IMR-90 (cell line): ENCODE data around the gene TNN. TPM values are rescaled to one million over a fixed set of nuclear protein-coding genes. Genes with fewer than 3 reads are reported as not detected.

Source experiments
- ATAC-seq: fragments of 200-7000 bp; cut with Tn5 transposase; 2 replicates; pipeline ENCODE4 v1.9.1; 2020; ENCODE audit warnings: low read depth, mild to moderate bottlenecking, moderate library complexity
- BruUV-seq: library from RNA; stranded (reverse); fragments of 400-500 nt; replicated peaks from 2 replicates; lab custom pipeline; 2021; lab: Mats Ljungman, UMichigan
- CTCF ChIA-PET: fragments of 300-600 bp; formaldehyde crosslinking; extraction: SDS; loops from one replicate; lab custom pipeline; 2021; ENCODE audit warnings: antibody characterized with exemption; lab: Yijun Ruan, JAX
- POLR2A ChIA-PET: fragments of 300-600 bp; sonication (Branson Sonifier 250); formaldehyde crosslinking; loops from one replicate; lab custom pipeline; 2022; ENCODE audit warnings: antibody characterized with exemption; ENCODE audit not compliant: unreplicated experiment; lab: Charles Lee
- DNase-seq: peaks from one replicate; pipeline ENCODE4 v3.0.0; 2013
- H2AFZ ChIP-seq: replicated peaks from 2 replicates; pipeline ENCODE3; 2013; ENCODE audit warnings: low read length, mild to moderate bottlenecking; ENCODE audit not compliant: poor library complexity
- H2AK5ac ChIP-seq: 2 replicates; pipeline ENCODE4 v1.6.1; 2013; ENCODE audit warnings: low read depth, low read length, inconsistent platforms
- H2AK9ac ChIP-seq: replicated peaks from 2 replicates; pipeline ENCODE3; 2013; ENCODE audit warnings: mild to moderate bottlenecking, low read depth, low read length, moderate library complexity; ENCODE audit not compliant: poor library complexity
- H2BK120ac ChIP-seq: 2 replicates; pipeline ENCODE4 v1.6.1; 2013; ENCODE audit warnings: low read depth, low read length, inconsistent platforms
- H2BK15ac ChIP-seq: 3 replicates; pipeline ENCODE4 v1.6.1; 2013; ENCODE audit warnings: low read depth, low read length, inconsistent platforms
- H2BK20ac ChIP-seq: 2 replicates; pipeline ENCODE4 v1.6.1; 2013; ENCODE audit warnings: low read depth, mild to moderate bottlenecking, inconsistent platforms, low read length, moderate library complexity
- H2BK5ac ChIP-seq: 2 replicates; pipeline ENCODE4 v1.6.1; 2013; ENCODE audit warnings: mild to moderate bottlenecking, low read depth, low read length, inconsistent platforms; ENCODE audit not compliant: poor library complexity, severe bottlenecking
- H3K14ac ChIP-seq: replicated peaks from 2 replicates; pipeline ENCODE4 v1.6.1; 2013; ENCODE audit warnings: low read depth, low read length, inconsistent platforms
- H3K18ac ChIP-seq: 2 replicates; pipeline ENCODE4 v1.6.1; 2013; ENCODE audit warnings: low read depth, low read length, control low read depth
- H3K23ac ChIP-seq: 2 replicates; pipeline ENCODE4 v1.6.1; 2013; ENCODE audit warnings: low read depth, low read length, inconsistent platforms
- H3K27ac ChIP-seq: 2 replicates; pipeline ENCODE4 v1.5.1; 2013; ENCODE audit warnings: mild to moderate bottlenecking, control low read depth, low read length; ENCODE audit not compliant: insufficient read depth
- H3K27me3 ChIP-seq: 2 replicates; pipeline ENCODE4 v1.6.1; 2013; ENCODE audit warnings: low read length; ENCODE audit not compliant: control insufficient read depth, insufficient read depth
- H3K36me3 ChIP-seq: 2 replicates; pipeline ENCODE4 v1.6.1; 2013; ENCODE audit warnings: low read length, mixed read lengths; ENCODE audit not compliant: control insufficient read depth, insufficient read depth
- H3K4ac ChIP-seq: 2 replicates; pipeline ENCODE4 v1.6.1; 2013; ENCODE audit warnings: low read depth, low read length, inconsistent platforms
- H3K4me1 ChIP-seq: 2 replicates; pipeline ENCODE4 v1.6.1; 2013; ENCODE audit warnings: low read length, mixed read lengths; ENCODE audit not compliant: control insufficient read depth, insufficient read depth
- H3K4me2 ChIP-seq: 2 replicates; pipeline ENCODE4 v1.6.1; 2013; ENCODE audit warnings: low read depth, mild to moderate bottlenecking, control low read depth, low read length, moderate library complexity
- H3K4me3 ChIP-seq: 2 replicates; pipeline ENCODE4 v1.5.1; 2013; ENCODE audit warnings: low read depth, mild to moderate bottlenecking, control low read depth, low read length, moderate library complexity; ENCODE audit not compliant: insufficient read depth
- H3K56ac ChIP-seq: 2 replicates; pipeline ENCODE4 v1.6.1; 2013; ENCODE audit warnings: low read length, inconsistent platforms; ENCODE audit not compliant: insufficient read depth; ENCODE audit errors: extremely low read depth
- H3K79me1 ChIP-seq, 2 experiments: 2 replicates each; pipeline ENCODE4 v1.6.1; 2013; ENCODE audit warnings: low read length in 2 of 2, inconsistent platforms in 1 of 2, low read depth in 1 of 2
- H3K9ac ChIP-seq: 2 replicates; pipeline ENCODE4 v1.6.1; 2013; ENCODE audit warnings: low read depth, low read length, control low read depth
- H3K9me1 ChIP-seq: 2 replicates; pipeline ENCODE4 v1.6.1; 2013; ENCODE audit warnings: low read length, inconsistent platforms; ENCODE audit not compliant: insufficient read depth
- H3K9me3 ChIP-seq: 2 replicates; pipeline ENCODE4 v1.6.1; 2013; ENCODE audit warnings: low read length; ENCODE audit not compliant: control insufficient read depth, insufficient read depth
- H4K20me1 ChIP-seq: 2 replicates; pipeline ENCODE4 v1.6.1; 2013; ENCODE audit warnings: low read length, inconsistent platforms; ENCODE audit not compliant: insufficient read depth
- H4K5ac ChIP-seq: 2 replicates; pipeline ENCODE4 v1.6.1; 2013; ENCODE audit warnings: mild to moderate bottlenecking, low read depth, low read length, control low read depth
- H4K8ac ChIP-seq, 2 experiments: 2 replicates each; pipeline ENCODE4 v1.6.1; 2013; ENCODE audit warnings: low read depth in 2 of 2, low read length in 2 of 2, control low read depth in 1 of 2, inconsistent platforms in 1 of 2
- H4K91ac ChIP-seq: 2 replicates; pipeline ENCODE4 v1.6.1; 2013; ENCODE audit warnings: low read depth, low read length, inconsistent platforms; ENCODE audit not compliant: insufficient read depth
- BHLHE40 ChIP-seq: fragments of 150-350 bp; IDR thresholded peaks from 2 replicates; pipeline ENCODE4 v1.6.1; 2016; ENCODE audit warnings: mild to moderate bottlenecking, low read depth, low read length
- CEBPB ChIP-seq: IDR thresholded peaks from 2 replicates; pipeline ENCODE4 v1.6.1; 2012; ENCODE audit warnings: low read depth, low read length, improper control_type of control experiment
- CHD1 ChIP-seq: IDR thresholded peaks from 2 replicates; pipeline ENCODE4 v1.6.1; 2012; ENCODE audit warnings: low read depth, low read length, improper control_type of control experiment
- FOS ChIP-seq: fragments of 150-350 bp; IDR thresholded peaks from 2 replicates; pipeline ENCODE4 v1.6.1; 2016; ENCODE audit warnings: low read depth, low read length
- MAFK ChIP-seq: IDR thresholded peaks from 2 replicates; pipeline ENCODE4 v1.6.1; 2012; ENCODE audit warnings: low read depth, low read length, improper control_type of control experiment
- MAZ ChIP-seq: IDR thresholded peaks from 2 replicates; pipeline ENCODE4 v1.6.1; 2012; ENCODE audit warnings: low read depth, mild to moderate bottlenecking, low read length, improper control_type of control experiment, moderate library complexity, borderline replicate concordance
- MXI1 ChIP-seq: IDR thresholded peaks from 2 replicates; pipeline ENCODE4 v1.6.1; 2012; ENCODE audit warnings: low read depth, mild to moderate bottlenecking, low read length, moderate library complexity, borderline replicate concordance
- NFE2L2 ChIP-seq: fragments of 150-350 bp; IDR thresholded peaks from 2 replicates; pipeline ENCODE4 v1.6.1; 2016; ENCODE audit warnings: low read depth, mild to moderate bottlenecking, low read length
- POLR2A ChIP-seq: IDR thresholded peaks from 2 replicates; pipeline ENCODE4 v1.6.1; 2012; ENCODE audit warnings: mild to moderate bottlenecking, low read depth, low read length
- RAD21 ChIP-seq: IDR thresholded peaks from 2 replicates; pipeline ENCODE4 v1.6.1; 2012; ENCODE audit warnings: low read length, improper control_type of control experiment
- RCOR1 ChIP-seq: IDR thresholded peaks from 2 replicates; pipeline ENCODE4 v1.6.1; 2012; ENCODE audit warnings: mild to moderate bottlenecking, low read length, improper control_type of control experiment; ENCODE audit not compliant: insufficient replicate concordance
- RFX5 ChIP-seq: IDR thresholded peaks from 2 replicates; pipeline ENCODE4 v1.8.0; 2012; ENCODE audit warnings: low read depth, mild to moderate bottlenecking, low read length, moderate library complexity
- SMC3 ChIP-seq: fragments of 150-350 bp; IDR thresholded peaks from 2 replicates; pipeline ENCODE4 v1.6.1; 2016; ENCODE audit warnings: low read depth, mild to moderate bottlenecking, antibody characterized with exemption, low read length, moderate library complexity
- WGBS, 2 experiments: methylation state at CpG; one replicate each; pipeline versions ENCODE4 v1.1.5 to v1.1.7; 2013; ENCODE audit warnings: missing lambda C conversion rate in 2 of 2; ENCODE audit not compliant: insufficient read length in 1 of 2; ENCODE audit errors: extremely low coverage in 2 of 2; 5-methylcytosine and 5-hydroxymethylcytosine counted together
- dilution Hi-C: fragments of 300-500 bp; cut with HindIII; formaldehyde crosslinking; loops from one replicate; pipeline ENCODE4 v1.14.3; 2018; ENCODE audit warnings: low sequenced_read_pairs; ENCODE audit not compliant: unreplicated experiment
- in situ Hi-C: fragments of 300-500 bp; cut with MboI; formaldehyde crosslinking; loops from 3 replicates; pipeline ENCODE4 v1.14.3; 2019; ENCODE audit warnings: low sequenced_read_pairs, inconsistent platforms, mixed read lengths
- intact Hi-C: fragments of 100-400 bp; cut with micrococcal nuclease; formaldehyde crosslinking; loops from 2 replicates; pipeline ENCODE4 v1.10.0; 2022
- polyA plus RNA-seq, 3 experiments: library from polyadenylated mRNA; depleted of rRNA; stranded (reverse); fragments of >200 nt; gene quantifications; 2 replicates each; pipeline ENCODE4 v1.2.3, GENCODE V29; 2012; ENCODE audit warnings: low replicate concordance in 1 of 3
- total RNA-seq: library from RNA; depleted of rRNA; stranded (reverse); fragments of >200 nt; gene quantifications from 2 replicates; pipeline ENCODE4 v1.2.3, GENCODE V29; 2012
- TF ChIP-seq, protein P1 (sequence below): fragments of 150-350 bp; IDR thresholded peaks from 2 replicates; pipeline ENCODE4 v1.6.1; 2017; ENCODE audit warnings: mild to moderate bottlenecking, antibody characterized with exemption, low read length, low read depth
- TF ChIP-seq, protein P2 (sequence below): conservative IDR thresholded peaks from 2 replicates; pipeline ENCODE4 v1.5.1; 2012; ENCODE audit warnings: mild to moderate bottlenecking, low read depth, low read length, improper control_type of control experiment
- TF ChIP-seq, protein P3 (sequence below): fragments of 150-350 bp; IDR thresholded peaks from 2 replicates; pipeline ENCODE4 v1.6.1; 2016; ENCODE audit warnings: low read depth, mild to moderate bottlenecking, low read length, moderate library complexity, borderline replicate concordance

Gene TNN
- total and polyA plus RNA-seq, 2 of the 4 experiments (the other 2 are of a cell fraction): not detected

DNA sequence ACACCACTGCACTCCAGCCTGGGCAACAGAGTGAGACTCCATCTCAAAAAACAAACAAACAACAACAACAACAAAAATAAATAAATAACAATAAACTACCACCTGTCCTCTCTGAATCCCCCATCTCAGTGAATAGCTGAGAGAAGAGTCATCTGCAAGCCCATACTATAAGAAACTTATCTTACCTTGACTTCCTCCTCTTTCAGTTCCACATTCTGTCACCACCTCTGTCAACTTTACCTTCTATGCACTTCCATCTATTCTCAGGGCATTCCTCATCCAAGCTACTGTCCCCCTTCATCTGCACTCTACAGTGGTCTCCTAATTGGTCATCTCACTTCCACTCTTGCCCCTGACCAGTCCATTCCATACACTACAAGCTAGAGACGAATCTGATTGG is 66.9 kb downstream of the TNN start:
- H4K8ac ChIP-seq: no peak overlapping the region
- no peaks in the 10 kb centered on the region for H3K36me3 ChIP-seq
- H2AK9ac ChIP-seq: no peak overlapping the region
- H3K27me3 ChIP-seq: peaks cover 3% of the 10 kb centered on the region; the same call in 1 of the 2 replicates
- H3K4me1 ChIP-seq: peaks cover 2% of the 10 kb centered on the region; the same call in 1 of the 2 replicates
- dilution Hi-C loops: no loop called here
- H2BK5ac ChIP-seq: no peak overlapping the region
- no peak overlapping the region for H2AK5ac ChIP-seq
- BruUV-seq: no TSS peak
- POLR2A ChIA-PET: no interaction called here
- H4K91ac ChIP-seq: no peak overlapping the region
- TF ChIP-seq BHLHE40 (no peak), NFE2L2 (no peak), SMC3 (no peak), CEBPB (no peak), MAFK (no peak), FOS (no peak), CHD1 (no peak), MAZ (no peak), RAD21 (no peak), RCOR1 (no peak), POLR2A (no peak), RFX5 (no peak), MXI1 (no peak)
- TF ChIP-seq, protein P1, sequence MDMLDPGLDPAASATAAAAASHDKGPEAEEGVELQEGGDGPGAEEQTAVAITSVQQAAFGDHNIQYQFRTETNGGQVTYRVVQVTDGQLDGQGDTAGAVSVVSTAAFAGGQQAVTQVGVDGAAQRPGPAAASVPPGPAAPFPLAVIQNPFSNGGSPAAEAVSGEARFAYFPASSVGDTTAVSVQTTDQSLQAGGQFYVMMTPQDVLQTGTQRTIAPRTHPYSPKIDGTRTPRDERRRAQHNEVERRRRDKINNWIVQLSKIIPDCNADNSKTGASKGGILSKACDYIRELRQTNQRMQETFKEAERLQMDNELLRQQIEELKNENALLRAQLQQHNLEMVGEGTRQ: no peak
- TF ChIP-seq, protein P2, sequence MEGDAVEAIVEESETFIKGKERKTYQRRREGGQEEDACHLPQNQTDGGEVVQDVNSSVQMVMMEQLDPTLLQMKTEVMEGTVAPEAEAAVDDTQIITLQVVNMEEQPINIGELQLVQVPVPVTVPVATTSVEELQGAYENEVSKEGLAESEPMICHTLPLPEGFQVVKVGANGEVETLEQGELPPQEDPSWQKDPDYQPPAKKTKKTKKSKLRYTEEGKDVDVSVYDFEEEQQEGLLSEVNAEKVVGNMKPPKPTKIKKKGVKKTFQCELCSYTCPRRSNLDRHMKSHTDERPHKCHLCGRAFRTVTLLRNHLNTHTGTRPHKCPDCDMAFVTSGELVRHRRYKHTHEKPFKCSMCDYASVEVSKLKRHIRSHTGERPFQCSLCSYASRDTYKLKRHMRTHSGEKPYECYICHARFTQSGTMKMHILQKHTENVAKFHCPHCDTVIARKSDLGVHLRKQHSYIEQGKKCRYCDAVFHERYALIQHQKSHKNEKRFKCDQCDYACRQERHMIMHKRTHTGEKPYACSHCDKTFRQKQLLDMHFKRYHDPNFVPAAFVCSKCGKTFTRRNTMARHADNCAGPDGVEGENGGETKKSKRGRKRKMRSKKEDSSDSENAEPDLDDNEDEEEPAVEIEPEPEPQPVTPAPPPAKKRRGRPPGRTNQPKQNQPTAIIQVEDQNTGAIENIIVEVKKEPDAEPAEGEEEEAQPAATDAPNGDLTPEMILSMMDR: no peak
- TF ChIP-seq, protein P3, sequence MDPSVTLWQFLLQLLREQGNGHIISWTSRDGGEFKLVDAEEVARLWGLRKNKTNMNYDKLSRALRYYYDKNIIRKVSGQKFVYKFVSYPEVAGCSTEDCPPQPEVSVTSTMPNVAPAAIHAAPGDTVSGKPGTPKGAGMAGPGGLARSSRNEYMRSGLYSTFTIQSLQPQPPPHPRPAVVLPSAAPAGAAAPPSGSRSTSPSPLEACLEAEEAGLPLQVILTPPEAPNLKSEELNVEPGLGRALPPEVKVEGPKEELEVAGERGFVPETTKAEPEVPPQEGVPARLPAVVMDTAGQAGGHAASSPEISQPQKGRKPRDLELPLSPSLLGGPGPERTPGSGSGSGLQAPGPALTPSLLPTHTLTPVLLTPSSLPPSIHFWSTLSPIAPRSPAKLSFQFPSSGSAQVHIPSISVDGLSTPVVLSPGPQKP: no peak
- intact Hi-C loops: no loop called here
- WGBS, 2 experiments: 0% methylated on average over 1 of the region's 1 CpG; no CpG with 5 or more reads in 1 of the 2 experiments
- no peak overlapping the region for H3K4me3 ChIP-seq
- H4K5ac ChIP-seq: no peak overlapping the region
- ATAC-seq (no peak), DNase-seq (no peak)
- H3K9me1 ChIP-seq: no peaks in the 10 kb centered on the region
- H2BK20ac ChIP-seq: no peak overlapping the region
- H3K4me2 ChIP-seq: no peak overlapping the region
- H4K20me1 ChIP-seq: no peaks in the 10 kb centered on the region
- no peak overlapping the region for H3K23ac ChIP-seq
- H2BK15ac ChIP-seq: no peak overlapping the region
- H3K18ac ChIP-seq: no peak overlapping the region
- H3K14ac ChIP-seq: no peak overlapping the region
- H3K79me1 ChIP-seq: no peaks in the 10 kb centered on the region
- no peaks in the 10 kb centered on the region for H3K9me3 ChIP-seq
- no peak overlapping the region for H2BK120ac ChIP-seq
- H2AFZ ChIP-seq: no peak overlapping the region
- in situ Hi-C loops: no loop called here
- H3K4ac ChIP-seq: no peak overlapping the region
- no peak overlapping the region for H3K56ac ChIP-seq
- H3K9ac ChIP-seq: no peak overlapping the region
- CTCF ChIA-PET: interaction anchor here (1.6 kb wide), 1 partner anchor 9 kb away, joined by 6 read pairs; no protein-coding TSS in a partner anchor
- H3K27ac ChIP-seq: no peak overlapping the region
